Measurements from ENCODE around the gene ZNF428.
"Not testable (repeated sequence)": the region's sequence is repeated elsewhere in the genome, so short reads cannot be mapped to it uniquely, and the experiment has no call there.

- TF ChIP-seq EZH2 (IDR thresholded peaks at IDR 0.05; ENCODE audit: low read length, unreplicated experiment); CTCF (conservative IDR thresholded peaks at IDR 0.05; ENCODE audit: low read depth, low read length): not testable (repeated sequence)
Observed at GRCh38 chr19:43650276-43650675, 30.8 kb upstream of the ZNF428 start.
